K562 (cell line): ENCODE measurements around the gene CISD2. TPM values are rescaled to one million over a fixed set of nuclear protein-coding genes. Genes with fewer than 3 reads are reported as not detected.

ENCODE experiments used
- BHLHE40 ChIP-seq: IDR thresholded peaks from 2 replicates; pipeline ENCODE4 v1.6.1; 2011; ENCODE audit warnings: low read length, improper control_type of control experiment
- BRCA1 ChIP-seq, 2 experiments: fragments of 450-650 bp in 1 of 2; sonication (generic) in 1 of 2; formaldehyde crosslinking in 1 of 2; IDR thresholded peaks; 2 replicates each; pipeline versions ENCODE4 v1.5.0 to v1.6.1; 2017 to 2020; ENCODE audit warnings: mild to moderate bottlenecking in 1 of 2, missing genetic modification reagents in 1 of 2
- CHD1 ChIP-seq: fragments of 200-600 bp; sonication (generic); IDR thresholded peaks from one replicate; pipeline ENCODE4 v1.6.1; 2012; ENCODE audit warnings: mild to moderate bottlenecking, moderate library complexity, low read length, inconsistent platforms
- LARP7 ChIP-seq: fragments of 450-650 bp; IDR thresholded peaks from 2 replicates; pipeline ENCODE4 v1.6.1; 2016
- MAFF ChIP-seq: IDR thresholded peaks from 2 replicates; pipeline ENCODE4 v1.6.1; 2012; ENCODE audit warnings: low read length, improper control_type of control experiment
- NCOA2 ChIP-seq, 2 experiments: fragments of 450-650 bp; IDR thresholded peaks; 2 replicates each; pipeline ENCODE4 v1.6.1; 2018; ENCODE audit warnings: mild to moderate bottlenecking in 2 of 2, moderate library complexity in 1 of 2; ENCODE audit not compliant: partially characterized antibody in 2 of 2
- NR1H2 ChIP-seq: sonication (generic); formaldehyde crosslinking; IDR thresholded peaks from 2 replicates; pipeline ENCODE4 v1.4.0; 2020; ENCODE audit warnings: mild to moderate bottlenecking, missing genetic modification reagents
- PML ChIP-seq: IDR thresholded peaks from 2 replicates; pipeline ENCODE4 v1.6.1; 2012; ENCODE audit warnings: low read length, inconsistent platforms
- SREBF1 ChIP-seq: fragments of 150-350 bp; IDR thresholded peaks from 2 replicates; pipeline ENCODE4 v1.6.1; 2014; ENCODE audit warnings: antibody characterized with exemption, low read depth, low read length, borderline replicate concordance
- SRF ChIP-seq, 2 experiments: fragments of 250-450, 450-650 bp in 1 of 2; sonication (Bioruptor Pico) in 1 of 2; sonication (generic) in 1 of 2; formaldehyde crosslinking; IDR thresholded peaks; 2 replicates each; pipeline versions ENCODE4 v1.5.0 to v1.5.1; 2020 to 2022; ENCODE audit warnings: mild to moderate bottlenecking in 1 of 2, missing genetic modification reagents in 1 of 2
- TBL1XR1 ChIP-seq, 2 experiments: IDR thresholded peaks; 2 replicates each; pipeline ENCODE4 v1.6.1; 2012; ENCODE audit warnings: improper control_type of control experiment in 2 of 2, low read length in 2 of 2, mild to moderate bottlenecking in 1 of 2
- TSC22D4 ChIP-seq: fragments of 450-650 bp; IDR thresholded peaks from 2 replicates; pipeline ENCODE4 v1.6.1; 2016; ENCODE audit warnings: missing genetic modification characterization, missing biosample characterization, control low read depth
- ZC3H4 ChIP-seq: sonication (generic); formaldehyde crosslinking; IDR thresholded peaks from 2 replicates; pipeline ENCODE4 v1.9.0; 2021; ENCODE audit warnings: missing genetic modification reagents, borderline replicate concordance
- ZNF224 ChIP-seq: sonication (generic); formaldehyde crosslinking; IDR thresholded peaks from 2 replicates; pipeline ENCODE4 v1.8.0; 2022; ENCODE audit warnings: mild to moderate bottlenecking, missing genetic modification reagents
- ZNF408 ChIP-seq: fragments of 250-450 bp; sonication (Bioruptor Pico); IDR thresholded peaks from 2 replicates; pipeline ENCODE4 v1.4.0; 2020; ENCODE audit warnings: low read depth, mild to moderate bottlenecking, moderate library complexity
- polyA plus RNA-seq, 8 experiments: library from polyadenylated mRNA; depleted of rRNA in 4 of 8; stranded (reverse) in 5 of 8; unstranded in 3 of 8; fragments of >200 nt; fragmentation: Nextera tagmentation in 2 of 8; fragmentation: Illumina TruSeq in 1 of 8; extraction: Ambion mirVana in 2 of 8; extraction: Trizol in 1 of 8; gene quantifications; 2 replicates each; pipeline versions ENCODE4 v1.2.1 to v1.2.3, GENCODE V29; 2011 to 2014; ENCODE audit warnings: inconsistent platforms in 1 of 8, missing spikeins in 1 of 8
- total RNA-seq, 7 experiments: library from RNA; depleted of rRNA in 6 of 7; stranded (reverse); fragments of >200 nt in 6 of 7; fragmentation: Illumina TruSeq in 2 of 7; extraction: Trizol in 2 of 7; gene quantifications; 2 replicates each; pipeline versions ENCODE4 v1.2.1 to v1.2.3, GENCODE V29; 2011 to 2021; ENCODE audit warnings: low replicate concordance in 1 of 7
- TF ChIP-seq, protein P1 (sequence below): fragments of 450-650 bp; IDR thresholded peaks from 2 replicates; pipeline ENCODE4 v1.6.1; 2016; ENCODE audit warnings: mild to moderate bottlenecking
- TF ChIP-seq, protein P2 (sequence below), 2 experiments: fragments of 250-450 bp in 1 of 2; fragments of 450-650 bp in 1 of 2; sonication (Bioruptor Pico) in 1 of 2; IDR thresholded peaks; 2 replicates each; pipeline versions ENCODE4 v1.6.1 to v1.8.0; 2016 to 2021; ENCODE audit warnings: mild to moderate bottlenecking in 2 of 2, moderate library complexity in 2 of 2, missing compliant biosample characterization in 1 of 2, missing genetic modification characterization in 1 of 2
- TF ChIP-seq, protein P3 (sequence below): fragments of 250-450 bp; sonication (Bioruptor Pico); IDR thresholded peaks from 2 replicates; pipeline ENCODE4 v1.8.0; 2022; ENCODE audit warnings: moderate library complexity, mild to moderate bottlenecking, inconsistent platforms
- TF ChIP-seq, protein P4 (sequence below), 2 experiments: fragments of 450-650 bp in 1 of 2; sonication (generic) in 1 of 2; formaldehyde crosslinking; conservative IDR thresholded peaks; 2 replicates each; pipeline versions ENCODE4 v1.4.0 to v1.8.1; 2020 to 2022; ENCODE audit warnings: mild to moderate bottlenecking in 1 of 2, missing genetic modification reagents in 1 of 2
- TF ChIP-seq, protein P5 (sequence below), 2 experiments: IDR thresholded peaks; 2 replicates each; pipeline ENCODE4 v1.6.1; 2011; ENCODE audit warnings: borderline replicate concordance in 1 of 2, control low read depth in 1 of 2, low read depth in 1 of 2, low read length in 1 of 2, mild to moderate bottlenecking in 1 of 2, mixed read lengths in 1 of 2, moderate library complexity in 1 of 2; ENCODE audit not compliant: insufficient read depth in 1 of 2, insufficient read length in 1 of 2, poor library complexity in 1 of 2, severe bottlenecking in 1 of 2; ENCODE audit errors: extremely low read depth in 1 of 2

The CISD2 gene
- total and polyA plus RNA-seq, 9 of the 15 experiments (the other 6 are each of a cell fraction or from before 2014, with no cell fraction given) = 37.8 to 91.4 (median 59.8) TPM

DNA sequence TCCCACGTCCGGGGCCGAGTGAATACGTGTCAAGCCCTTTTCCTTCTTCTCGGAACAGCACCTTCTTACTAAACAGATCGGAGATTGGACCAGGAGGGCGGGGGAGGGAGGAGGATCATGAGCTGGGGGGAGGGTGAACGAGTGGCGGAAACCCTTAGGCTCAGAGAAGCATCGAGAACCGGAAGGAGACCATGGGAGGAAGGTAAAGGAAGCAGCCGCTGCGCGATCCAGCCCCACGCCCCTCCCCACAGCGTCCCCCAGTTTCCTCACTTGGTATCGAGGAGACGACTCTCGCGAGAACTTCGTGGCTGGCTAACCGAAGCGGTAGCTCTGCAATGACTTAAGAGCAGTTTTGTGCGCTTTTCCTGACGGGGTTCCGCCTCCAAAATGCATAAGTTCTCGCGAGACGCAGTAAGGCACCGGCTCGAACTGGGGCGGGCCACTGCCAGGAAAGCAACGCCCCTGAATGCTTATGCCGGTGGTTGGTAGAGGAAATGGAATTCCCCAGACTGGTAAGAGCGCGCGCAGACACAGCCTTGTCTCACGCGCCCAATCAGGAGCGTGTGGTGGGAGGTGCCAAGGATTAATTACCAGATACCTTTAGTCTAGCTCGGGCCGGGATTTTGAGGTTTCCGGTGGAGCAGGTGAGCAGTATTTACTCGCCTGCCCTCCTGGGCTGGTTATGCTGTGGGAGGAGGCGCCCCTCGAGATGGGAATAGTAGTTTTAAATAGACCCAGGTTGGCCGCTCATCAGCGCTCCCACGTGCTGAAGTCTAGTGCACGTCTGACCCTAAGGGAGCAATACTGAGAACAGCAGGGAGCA lies 40.9 kb upstream of the CISD2 start (continued):
- TF ChIP-seq, protein P1, sequence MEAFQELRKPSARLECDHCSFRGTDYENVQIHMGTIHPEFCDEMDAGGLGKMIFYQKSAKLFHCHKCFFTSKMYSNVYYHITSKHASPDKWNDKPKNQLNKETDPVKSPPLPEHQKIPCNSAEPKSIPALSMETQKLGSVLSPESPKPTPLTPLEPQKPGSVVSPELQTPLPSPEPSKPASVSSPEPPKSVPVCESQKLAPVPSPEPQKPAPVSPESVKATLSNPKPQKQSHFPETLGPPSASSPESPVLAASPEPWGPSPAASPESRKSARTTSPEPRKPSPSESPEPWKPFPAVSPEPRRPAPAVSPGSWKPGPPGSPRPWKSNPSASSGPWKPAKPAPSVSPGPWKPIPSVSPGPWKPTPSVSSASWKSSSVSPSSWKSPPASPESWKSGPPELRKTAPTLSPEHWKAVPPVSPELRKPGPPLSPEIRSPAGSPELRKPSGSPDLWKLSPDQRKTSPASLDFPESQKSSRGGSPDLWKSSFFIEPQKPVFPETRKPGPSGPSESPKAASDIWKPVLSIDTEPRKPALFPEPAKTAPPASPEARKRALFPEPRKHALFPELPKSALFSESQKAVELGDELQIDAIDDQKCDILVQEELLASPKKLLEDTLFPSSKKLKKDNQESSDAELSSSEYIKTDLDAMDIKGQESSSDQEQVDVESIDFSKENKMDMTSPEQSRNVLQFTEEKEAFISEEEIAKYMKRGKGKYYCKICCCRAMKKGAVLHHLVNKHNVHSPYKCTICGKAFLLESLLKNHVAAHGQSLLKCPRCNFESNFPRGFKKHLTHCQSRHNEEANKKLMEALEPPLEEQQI = no peak; the same call in 1 of the 2 replicates
- no peak for TF ChIP-seq LARP7
- peak; percentile 89 for TF ChIP-seq BHLHE40
- no peak for TF ChIP-seq NCOA2 (IDR thresholded peaks at IDR 0.05; ENCODE audit: partially characterized antibody in 2 of 2)
- TF ChIP-seq BRCA1 (IDR thresholded peaks at IDR 0.05) = no peak
- TF ChIP-seq BRCA1 (CRISPR knock-in tag; IDR thresholded peaks at IDR 0.05) = no peak
- no peak for TF ChIP-seq SREBF1
- no peak for TF ChIP-seq CHD1
- TF ChIP-seq ZC3H4 (CRISPR knock-in tag) = no peak; the same call in 1 of the 2 replicates
- no peak for TF ChIP-seq TSC22D4 (tag)
- TF ChIP-seq MAFF = peak; percentile 68; the same call in 1 of the 2 replicates
- TF ChIP-seq ZNF224 = no peak
- 0 out of 2 replicates have a peak, but pooled peaks have one; percentile 74 for TF ChIP-seq NR1H2 (CRISPR knock-in tag)
- no peak for TF ChIP-seq ZNF408 (CRISPR knock-in tag)
- TF ChIP-seq, protein P2, sequence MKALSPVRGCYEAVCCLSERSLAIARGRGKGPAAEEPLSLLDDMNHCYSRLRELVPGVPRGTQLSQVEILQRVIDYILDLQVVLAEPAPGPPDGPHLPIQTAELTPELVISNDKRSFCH (CRISPR knock-in tag; IDR thresholded peaks at IDR 0.05) = no peak
- TF ChIP-seq, protein P2 (tag; IDR thresholded peaks at IDR 0.05) = peak; percentile 46; the same call in 1 of the 2 replicates
- TF ChIP-seq SRF (CRISPR knock-in tag; IDR thresholded peaks at IDR 0.05) = peak in 1 of 2 experiments; percentile 64; a peak in 2 of 4 replicates
- TF ChIP-seq, protein P3, sequence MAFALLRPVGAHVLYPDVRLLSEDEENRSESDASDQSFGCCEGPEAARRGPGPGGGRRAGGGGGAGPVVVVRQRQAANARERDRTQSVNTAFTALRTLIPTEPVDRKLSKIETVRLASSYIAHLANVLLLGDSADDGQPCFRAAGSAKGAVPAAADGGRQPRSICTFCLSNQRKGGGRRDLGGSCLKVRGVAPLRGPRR = no peak
- TF ChIP-seq, protein P4, sequence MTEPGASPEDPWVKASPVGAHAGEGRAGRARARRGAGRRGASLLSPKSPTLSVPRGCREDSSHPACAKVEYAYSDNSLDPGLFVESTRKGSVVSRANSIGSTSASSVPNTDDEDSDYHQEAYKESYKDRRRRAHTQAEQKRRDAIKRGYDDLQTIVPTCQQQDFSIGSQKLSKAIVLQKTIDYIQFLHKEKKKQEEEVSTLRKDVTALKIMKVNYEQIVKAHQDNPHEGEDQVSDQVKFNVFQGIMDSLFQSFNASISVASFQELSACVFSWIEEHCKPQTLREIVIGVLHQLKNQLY (CRISPR knock-in tag; conservative IDR thresholded peaks at IDR 0.05) = no peak
- TF ChIP-seq, protein P5, sequence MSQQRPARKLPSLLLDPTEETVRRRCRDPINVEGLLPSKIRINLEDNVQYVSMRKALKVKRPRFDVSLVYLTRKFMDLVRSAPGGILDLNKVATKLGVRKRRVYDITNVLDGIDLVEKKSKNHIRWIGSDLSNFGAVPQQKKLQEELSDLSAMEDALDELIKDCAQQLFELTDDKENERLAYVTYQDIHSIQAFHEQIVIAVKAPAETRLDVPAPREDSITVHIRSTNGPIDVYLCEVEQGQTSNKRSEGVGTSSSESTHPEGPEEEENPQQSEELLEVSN (IDR thresholded peaks at IDR 0.05; ENCODE audit: borderline replicate concordance in 1 of 2, extremely low read depth in 1 of 2, insufficient read depth in 1 of 2, insufficient read length in 1 of 2, low read depth in 1 of 2, low read length in 1 of 2, poor library complexity in 1 of 2, severe bottlenecking in 1 of 2) = peak; percentile 52 to 60
- TF ChIP-seq TBL1XR1 (IDR thresholded peaks at IDR 0.05; ENCODE audit: low read length in 2 of 2) = peak in 1 of 2 experiments; percentile 64; a peak in 2 of 4 replicates
- peak; percentile 62 for TF ChIP-seq PML
